Measurements from ENCODE around the gene GRPEL1. TPM values are rescaled to one million over a fixed set of nuclear protein-coding genes. Genes with fewer than 3 reads are reported as not detected.

The GRPEL1 gene
- total and polyA plus RNA-seq, 10 of the 15 experiments (the other 5 are each of a cell fraction or from before 2014, with no cell fraction given) = 30.8 to 119 (median 67.6) TPM

DNA sequence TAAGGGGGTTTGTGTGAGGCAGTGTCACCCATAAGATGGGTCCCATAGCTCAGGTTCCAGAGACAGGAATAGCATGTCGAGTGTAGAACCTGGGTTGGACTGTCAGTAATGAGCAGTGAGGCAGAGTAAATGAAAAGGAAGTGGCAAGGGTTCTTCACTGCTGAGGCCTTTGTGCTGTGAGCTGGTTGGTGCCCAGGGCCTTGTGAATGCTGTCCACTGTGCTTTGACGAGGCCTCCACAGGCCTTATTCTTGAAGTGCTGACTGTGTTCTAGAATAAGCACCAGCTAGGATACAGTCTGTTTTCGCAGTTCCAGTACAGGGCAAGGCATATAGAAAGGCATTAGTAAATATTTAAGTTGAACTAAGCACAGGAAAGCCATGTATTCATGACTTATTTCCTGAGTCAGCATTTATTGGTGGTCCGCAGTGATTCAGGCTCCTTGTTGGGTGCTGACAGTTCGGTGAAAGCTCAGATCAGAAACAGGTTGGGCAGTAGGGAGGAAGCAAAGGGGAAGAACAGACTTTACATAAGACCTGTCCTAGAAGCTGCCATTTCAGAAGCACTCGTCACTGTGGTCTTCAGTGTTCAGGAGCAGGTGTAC, 50.3 kb downstream of the GRPEL1 start:
- ChIA-PET POLR2A (no interaction called here), CTCF (interaction anchor here (1.0 kb wide), 1 partner anchor 26 kb away, joined by 4 read pairs; the partner anchor contains the start of gene TADA2B), SMC1A (ENCODE audit: uncharacterized antibody, unreplicated experiment) (no interaction called here), RAD21 (ENCODE audit: unreplicated experiment) (no interaction called here)
- Histone ChIP-seq H4K20me1 (ENCODE audit: control insufficient read depth, insufficient read depth) (no peaks in the 10 kb centered on the region), H3K4me1 (ENCODE audit: control insufficient read depth, insufficient read depth, low read length) (peaks cover 17% of the 10 kb centered on the region), H3K79me2 (ENCODE audit: control insufficient read depth, insufficient read depth, low read length) (no peaks in the 10 kb centered on the region; the same call in 1 of the 2 replicates), H3K36me3 (ENCODE audit: control insufficient read depth in 2 of 2, insufficient read depth in 2 of 2, low read length in 1 of 2) (peaks cover 25 to 28% of the 10 kb centered on the region in 2 experiments), H2AFZ (ENCODE audit: control insufficient read depth, low read depth, low read length) (no peak overlapping the region), H3K9me3 (replicated peaks; ENCODE audit: control insufficient read depth, insufficient read depth, low read length) (no peaks in the 10 kb centered on the region; the same call in 1 of the 3 replicates), H3K9ac (ENCODE audit: control insufficient read depth, insufficient read depth, low read length) (no peak overlapping the region), H3K4me3 (no peak overlapping the region), H3K4me2 (ENCODE audit: control insufficient read depth, insufficient read depth) (no peak overlapping the region), H3K27me3 (replicated peaks in 1 of 2; ENCODE audit: control insufficient read depth in 2 of 2, insufficient read depth in 2 of 2, low read length in 1 of 2) (no peaks in the 10 kb centered on the region), H3K27ac (ENCODE audit: control insufficient read depth, insufficient read depth) (no peak overlapping the region)
- BruUV-seq (replicated peaks) = no TSS peak
- FAIRE-seq = no peak
- no peak for DNase-seq (ENCODE audit: low read depth, low spot score)
- TF ChIP-seq ZBTB4 (CRISPR knock-in tag; IDR thresholded peaks at IDR 0.05) = no peak
- TF ChIP-seq CHD4 (IDR thresholded peaks at IDR 0.05) = no peak
- TF ChIP-seq FOXK2 (IDR thresholded peaks at IDR 0.05) = no peak
- no peak for TF ChIP-seq NR2F1 (conservative IDR thresholded peaks at IDR 0.05)
- TF ChIP-seq DPF2 (IDR thresholded peaks at IDR 0.05) = no peak
- TF ChIP-seq EZH2 (IDR thresholded peaks at IDR 0.05; ENCODE audit: borderline replicate concordance, control insufficient read depth, low read depth, low read length) = no peak
- TF ChIP-seq ZNF24 (IDR thresholded peaks at IDR 0.05) = no peak
- no peak for TF ChIP-seq TARDBP (IDR thresholded peaks at IDR 0.05; ENCODE audit: borderline replicate concordance)
- no peak for TF ChIP-seq STAT1 (conservative IDR thresholded peaks at IDR 0.05)
- TF ChIP-seq, protein P1, sequence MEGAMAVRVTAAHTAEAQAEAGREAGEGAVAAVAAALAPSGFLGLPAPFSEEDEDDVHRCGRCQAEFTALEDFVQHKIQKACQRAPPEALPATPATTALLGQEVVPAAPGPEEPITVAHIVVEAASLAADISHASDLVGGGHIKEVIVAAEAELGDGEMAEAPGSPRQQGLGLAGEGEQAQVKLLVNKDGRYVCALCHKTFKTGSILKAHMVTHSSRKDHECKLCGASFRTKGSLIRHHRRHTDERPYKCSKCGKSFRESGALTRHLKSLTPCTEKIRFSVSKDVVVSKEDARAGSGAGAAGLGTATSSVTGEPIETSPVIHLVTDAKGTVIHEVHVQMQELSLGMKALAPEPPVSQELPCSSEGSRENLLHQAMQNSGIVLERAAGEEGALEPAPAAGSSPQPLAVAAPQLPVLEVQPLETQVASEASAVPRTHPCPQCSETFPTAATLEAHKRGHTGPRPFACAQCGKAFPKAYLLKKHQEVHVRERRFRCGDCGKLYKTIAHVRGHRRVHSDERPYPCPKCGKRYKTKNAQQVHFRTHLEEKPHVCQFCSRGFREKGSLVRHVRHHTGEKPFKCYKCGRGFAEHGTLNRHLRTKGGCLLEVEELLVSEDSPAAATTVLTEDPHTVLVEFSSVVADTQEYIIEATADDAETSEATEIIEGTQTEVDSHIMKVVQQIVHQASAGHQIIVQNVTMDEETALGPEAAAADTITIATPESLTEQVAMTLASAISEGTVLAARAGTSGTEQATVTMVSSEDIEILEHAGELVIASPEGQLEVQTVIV (IDR thresholded peaks at IDR 0.05; ENCODE audit: borderline replicate concordance, partially characterized antibody) = no peak
- TF ChIP-seq LARP7 (IDR thresholded peaks at IDR 0.05) = no peak
- TF ChIP-seq, protein P2, sequence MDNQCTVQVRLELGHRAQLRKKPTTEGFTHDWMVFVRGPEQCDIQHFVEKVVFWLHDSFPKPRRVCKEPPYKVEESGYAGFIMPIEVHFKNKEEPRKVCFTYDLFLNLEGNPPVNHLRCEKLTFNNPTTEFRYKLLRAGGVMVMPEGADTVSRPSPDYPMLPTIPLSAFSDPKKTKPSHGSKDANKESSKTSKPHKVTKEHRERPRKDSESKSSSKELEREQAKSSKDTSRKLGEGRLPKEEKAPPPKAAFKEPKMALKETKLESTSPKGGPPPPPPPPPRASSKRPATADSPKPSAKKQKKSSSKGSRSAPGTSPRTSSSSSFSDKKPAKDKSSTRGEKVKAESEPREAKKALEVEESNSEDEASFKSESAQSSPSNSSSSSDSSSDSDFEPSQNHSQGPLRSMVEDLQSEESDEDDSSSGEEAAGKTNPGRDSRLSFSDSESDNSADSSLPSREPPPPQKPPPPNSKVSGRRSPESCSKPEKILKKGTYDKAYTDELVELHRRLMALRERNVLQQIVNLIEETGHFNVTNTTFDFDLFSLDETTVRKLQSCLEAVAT (IDR thresholded peaks at IDR 0.05) = no peak
- TF ChIP-seq CHD2 (IDR thresholded peaks at IDR 0.05; ENCODE audit: borderline replicate concordance, low read depth, low read length) = no peak
- no peak for TF ChIP-seq ESRRA (IDR thresholded peaks at IDR 0.05; ENCODE audit: low read length)
- no peak for TF ChIP-seq NFYA (IDR thresholded peaks at IDR 0.05; ENCODE audit: borderline replicate concordance, low read depth, low read length)
- TF ChIP-seq ATF7 (IDR thresholded peaks at IDR 0.05; ENCODE audit: low read depth) = no peak
- no peak for TF ChIP-seq MTA2 (IDR thresholded peaks at IDR 0.05; ENCODE audit: low read depth)
- intact Hi-C loops (cut with micrococcal nuclease; ENCODE audit: unreplicated experiment) = no loop called here
- WGBS (ENCODE audit: insufficient coverage, insufficient replicate concordance, low lambda C conversion rate, missing lambda C conversion rate) = 80% methylated on average over 6 of the region's 6 CpGs
- in situ Hi-C loops (cut with MboI) = no loop called here
- ATAC-seq = no peak
